IMR-90 (cell line): Measurements from ENCODE around the gene CES4A. TPM values are rescaled to one million over a fixed set of nuclear protein-coding genes. Genes with fewer than 3 reads are reported as not detected.

Experiments
- ATAC-seq: fragments of 200-7000 bp; cut with Tn5 transposase; 2 replicates; pipeline ENCODE4 v1.9.1; 2020; ENCODE audit warnings: low read depth, mild to moderate bottlenecking, moderate library complexity
- BruUV-seq: library from RNA; stranded (reverse); fragments of 400-500 nt; replicated peaks from 2 replicates; lab custom pipeline; 2021; lab: Mats Ljungman, UMichigan
- CTCF ChIA-PET: fragments of 300-600 bp; formaldehyde crosslinking; extraction: SDS; loops from one replicate; lab custom pipeline; 2021; ENCODE audit warnings: antibody characterized with exemption; lab: Yijun Ruan, JAX
- POLR2A ChIA-PET: fragments of 300-600 bp; sonication (Branson Sonifier 250); formaldehyde crosslinking; loops from one replicate; lab custom pipeline; 2022; ENCODE audit warnings: antibody characterized with exemption; ENCODE audit not compliant: unreplicated experiment; lab: Charles Lee
- DNase-seq: peaks from one replicate; pipeline ENCODE4 v3.0.0; 2013
- H2AFZ ChIP-seq: replicated peaks from 2 replicates; pipeline ENCODE3; 2013; ENCODE audit warnings: low read length, mild to moderate bottlenecking; ENCODE audit not compliant: poor library complexity
- H2AK5ac ChIP-seq: 2 replicates; pipeline ENCODE4 v1.6.1; 2013; ENCODE audit warnings: low read depth, low read length, inconsistent platforms
- H2AK9ac ChIP-seq: replicated peaks from 2 replicates; pipeline ENCODE3; 2013; ENCODE audit warnings: mild to moderate bottlenecking, low read depth, low read length, moderate library complexity; ENCODE audit not compliant: poor library complexity
- H2BK120ac ChIP-seq: 2 replicates; pipeline ENCODE4 v1.6.1; 2013; ENCODE audit warnings: low read depth, low read length, inconsistent platforms
- H2BK15ac ChIP-seq: 3 replicates; pipeline ENCODE4 v1.6.1; 2013; ENCODE audit warnings: low read depth, low read length, inconsistent platforms
- H2BK20ac ChIP-seq: 2 replicates; pipeline ENCODE4 v1.6.1; 2013; ENCODE audit warnings: low read depth, mild to moderate bottlenecking, inconsistent platforms, low read length, moderate library complexity
- H2BK5ac ChIP-seq: 2 replicates; pipeline ENCODE4 v1.6.1; 2013; ENCODE audit warnings: mild to moderate bottlenecking, low read depth, low read length, inconsistent platforms; ENCODE audit not compliant: poor library complexity, severe bottlenecking
- H3K14ac ChIP-seq: replicated peaks from 2 replicates; pipeline ENCODE4 v1.6.1; 2013; ENCODE audit warnings: low read depth, low read length, inconsistent platforms
- H3K18ac ChIP-seq: 2 replicates; pipeline ENCODE4 v1.6.1; 2013; ENCODE audit warnings: low read depth, low read length, control low read depth
- H3K23ac ChIP-seq: 2 replicates; pipeline ENCODE4 v1.6.1; 2013; ENCODE audit warnings: low read depth, low read length, inconsistent platforms
- H3K27ac ChIP-seq: 2 replicates; pipeline ENCODE4 v1.5.1; 2013; ENCODE audit warnings: mild to moderate bottlenecking, control low read depth, low read length; ENCODE audit not compliant: insufficient read depth
- H3K27me3 ChIP-seq: 2 replicates; pipeline ENCODE4 v1.6.1; 2013; ENCODE audit warnings: low read length; ENCODE audit not compliant: control insufficient read depth, insufficient read depth
- H3K36me3 ChIP-seq: 2 replicates; pipeline ENCODE4 v1.6.1; 2013; ENCODE audit warnings: low read length, mixed read lengths; ENCODE audit not compliant: control insufficient read depth, insufficient read depth
- H3K4ac ChIP-seq: 2 replicates; pipeline ENCODE4 v1.6.1; 2013; ENCODE audit warnings: low read depth, low read length, inconsistent platforms
- H3K4me1 ChIP-seq: 2 replicates; pipeline ENCODE4 v1.6.1; 2013; ENCODE audit warnings: low read length, mixed read lengths; ENCODE audit not compliant: control insufficient read depth, insufficient read depth
- H3K4me2 ChIP-seq: 2 replicates; pipeline ENCODE4 v1.6.1; 2013; ENCODE audit warnings: low read depth, mild to moderate bottlenecking, control low read depth, low read length, moderate library complexity
- H3K4me3 ChIP-seq: 2 replicates; pipeline ENCODE4 v1.5.1; 2013; ENCODE audit warnings: low read depth, mild to moderate bottlenecking, control low read depth, low read length, moderate library complexity; ENCODE audit not compliant: insufficient read depth
- H3K56ac ChIP-seq: 2 replicates; pipeline ENCODE4 v1.6.1; 2013; ENCODE audit warnings: low read length, inconsistent platforms; ENCODE audit not compliant: insufficient read depth; ENCODE audit errors: extremely low read depth
- H3K79me1 ChIP-seq, 2 experiments: 2 replicates each; pipeline ENCODE4 v1.6.1; 2013; ENCODE audit warnings: low read length in 2 of 2, inconsistent platforms in 1 of 2, low read depth in 1 of 2
- H3K9ac ChIP-seq: 2 replicates; pipeline ENCODE4 v1.6.1; 2013; ENCODE audit warnings: low read depth, low read length, control low read depth
- H3K9me1 ChIP-seq: 2 replicates; pipeline ENCODE4 v1.6.1; 2013; ENCODE audit warnings: low read length, inconsistent platforms; ENCODE audit not compliant: insufficient read depth
- H3K9me3 ChIP-seq: 2 replicates; pipeline ENCODE4 v1.6.1; 2013; ENCODE audit warnings: low read length; ENCODE audit not compliant: control insufficient read depth, insufficient read depth
- H4K20me1 ChIP-seq: 2 replicates; pipeline ENCODE4 v1.6.1; 2013; ENCODE audit warnings: low read length, inconsistent platforms; ENCODE audit not compliant: insufficient read depth
- H4K5ac ChIP-seq: 2 replicates; pipeline ENCODE4 v1.6.1; 2013; ENCODE audit warnings: mild to moderate bottlenecking, low read depth, low read length, control low read depth
- H4K8ac ChIP-seq, 2 experiments: 2 replicates each; pipeline ENCODE4 v1.6.1; 2013; ENCODE audit warnings: low read depth in 2 of 2, low read length in 2 of 2, control low read depth in 1 of 2, inconsistent platforms in 1 of 2
- H4K91ac ChIP-seq: 2 replicates; pipeline ENCODE4 v1.6.1; 2013; ENCODE audit warnings: low read depth, low read length, inconsistent platforms; ENCODE audit not compliant: insufficient read depth
- BHLHE40 ChIP-seq: fragments of 150-350 bp; IDR thresholded peaks from 2 replicates; pipeline ENCODE4 v1.6.1; 2016; ENCODE audit warnings: mild to moderate bottlenecking, low read depth, low read length
- CEBPB ChIP-seq: IDR thresholded peaks from 2 replicates; pipeline ENCODE4 v1.6.1; 2012; ENCODE audit warnings: low read depth, low read length, improper control_type of control experiment
- CHD1 ChIP-seq: IDR thresholded peaks from 2 replicates; pipeline ENCODE4 v1.6.1; 2012; ENCODE audit warnings: low read depth, low read length, improper control_type of control experiment
- FOS ChIP-seq: fragments of 150-350 bp; IDR thresholded peaks from 2 replicates; pipeline ENCODE4 v1.6.1; 2016; ENCODE audit warnings: low read depth, low read length
- MAFK ChIP-seq: IDR thresholded peaks from 2 replicates; pipeline ENCODE4 v1.6.1; 2012; ENCODE audit warnings: low read depth, low read length, improper control_type of control experiment
- MAZ ChIP-seq: IDR thresholded peaks from 2 replicates; pipeline ENCODE4 v1.6.1; 2012; ENCODE audit warnings: low read depth, mild to moderate bottlenecking, low read length, improper control_type of control experiment, moderate library complexity, borderline replicate concordance
- MXI1 ChIP-seq: IDR thresholded peaks from 2 replicates; pipeline ENCODE4 v1.6.1; 2012; ENCODE audit warnings: low read depth, mild to moderate bottlenecking, low read length, moderate library complexity, borderline replicate concordance
- NFE2L2 ChIP-seq: fragments of 150-350 bp; IDR thresholded peaks from 2 replicates; pipeline ENCODE4 v1.6.1; 2016; ENCODE audit warnings: low read depth, mild to moderate bottlenecking, low read length
- POLR2A ChIP-seq: IDR thresholded peaks from 2 replicates; pipeline ENCODE4 v1.6.1; 2012; ENCODE audit warnings: mild to moderate bottlenecking, low read depth, low read length
- RAD21 ChIP-seq: IDR thresholded peaks from 2 replicates; pipeline ENCODE4 v1.6.1; 2012; ENCODE audit warnings: low read length, improper control_type of control experiment
- RCOR1 ChIP-seq: IDR thresholded peaks from 2 replicates; pipeline ENCODE4 v1.6.1; 2012; ENCODE audit warnings: mild to moderate bottlenecking, low read length, improper control_type of control experiment; ENCODE audit not compliant: insufficient replicate concordance
- RFX5 ChIP-seq: IDR thresholded peaks from 2 replicates; pipeline ENCODE4 v1.8.0; 2012; ENCODE audit warnings: low read depth, mild to moderate bottlenecking, low read length, moderate library complexity
- SMC3 ChIP-seq: fragments of 150-350 bp; IDR thresholded peaks from 2 replicates; pipeline ENCODE4 v1.6.1; 2016; ENCODE audit warnings: low read depth, mild to moderate bottlenecking, antibody characterized with exemption, low read length, moderate library complexity
- USF2 ChIP-seq: fragments of 150-350 bp; IDR thresholded peaks from 2 replicates; pipeline ENCODE4 v1.6.1; 2017; ENCODE audit warnings: mild to moderate bottlenecking, antibody characterized with exemption, low read length, low read depth
- WGBS, 2 experiments: methylation state at CpG; one replicate each; pipeline versions ENCODE4 v1.1.5 to v1.1.7; 2013; ENCODE audit warnings: missing lambda C conversion rate in 2 of 2; ENCODE audit not compliant: insufficient read length in 1 of 2; ENCODE audit errors: extremely low coverage in 2 of 2; 5-methylcytosine and 5-hydroxymethylcytosine counted together
- dilution Hi-C: fragments of 300-500 bp; cut with HindIII; formaldehyde crosslinking; loops from one replicate; pipeline ENCODE4 v1.14.3; 2018; ENCODE audit warnings: low sequenced_read_pairs; ENCODE audit not compliant: unreplicated experiment
- in situ Hi-C: fragments of 300-500 bp; cut with MboI; formaldehyde crosslinking; loops from 3 replicates; pipeline ENCODE4 v1.14.3; 2019; ENCODE audit warnings: low sequenced_read_pairs, inconsistent platforms, mixed read lengths
- intact Hi-C: fragments of 100-400 bp; cut with micrococcal nuclease; formaldehyde crosslinking; loops from 2 replicates; pipeline ENCODE4 v1.10.0; 2022
- polyA plus RNA-seq, 3 experiments: library from polyadenylated mRNA; depleted of rRNA; stranded (reverse); fragments of >200 nt; gene quantifications; 2 replicates each; pipeline ENCODE4 v1.2.3, GENCODE V29; 2012; ENCODE audit warnings: low replicate concordance in 1 of 3
- total RNA-seq: library from RNA; depleted of rRNA; stranded (reverse); fragments of >200 nt; gene quantifications from 2 replicates; pipeline ENCODE4 v1.2.3, GENCODE V29; 2012
- TF ChIP-seq, protein P1 (sequence below): fragments of 150-350 bp; IDR thresholded peaks from 2 replicates; pipeline ENCODE4 v1.6.1; 2016; ENCODE audit warnings: low read depth, mild to moderate bottlenecking, low read length, moderate library complexity, borderline replicate concordance
- TF ChIP-seq, protein P2 (sequence below): conservative IDR thresholded peaks from 2 replicates; pipeline ENCODE4 v1.5.1; 2012; ENCODE audit warnings: mild to moderate bottlenecking, low read depth, low read length, improper control_type of control experiment

CES4A gene
- total and polyA plus RNA-seq, 2 of the 4 experiments (the other 2 are of a cell fraction) = 0.72 to 4.7 TPM

DNA sequence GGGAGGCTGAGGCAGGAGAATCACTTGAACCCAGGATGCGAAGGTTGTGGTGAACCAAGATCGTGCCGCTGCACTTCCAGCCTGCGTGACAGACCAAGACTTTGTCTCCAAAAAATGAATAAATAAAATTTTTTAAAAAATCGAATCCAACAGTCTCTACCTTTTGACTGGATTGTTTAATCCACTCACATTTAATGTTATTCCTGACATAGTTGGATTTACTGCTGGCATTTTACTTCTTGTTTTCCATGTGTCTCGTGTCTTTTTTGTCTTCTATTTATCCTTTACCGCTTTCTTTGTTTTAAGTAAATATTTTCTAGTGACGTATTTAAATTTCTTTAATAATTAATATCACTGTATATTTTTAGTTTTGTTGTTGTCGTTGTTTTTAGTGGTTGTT, 5.4 kb upstream of the CES4A start:
- Histone ChIP-seq H4K5ac (no peak overlapping the region), H3K4ac (no peak overlapping the region), H2BK5ac (no peak overlapping the region), H3K27ac (no peak overlapping the region), H3K36me3 (no peaks in the 10 kb centered on the region), H3K56ac (no peak overlapping the region), H3K18ac (no peak overlapping the region), H3K4me2 (no peak overlapping the region), H3K9me3 (no peaks in the 10 kb centered on the region), H2AFZ (no peak overlapping the region), H2AK9ac (no peak overlapping the region), H3K9me1 (no peaks in the 10 kb centered on the region), H3K9ac (no peak overlapping the region), H3K14ac (no peak overlapping the region), H2BK20ac (no peak overlapping the region), H3K4me1 (no peaks in the 10 kb centered on the region; the same call in 1 of the 2 replicates), H3K79me1 (no peaks in the 10 kb centered on the region), H2AK5ac (no peak overlapping the region), H3K23ac (no peak overlapping the region), H4K91ac (no peak overlapping the region), H3K27me3 (no peaks in the 10 kb centered on the region), H4K20me1 (no peaks in the 10 kb centered on the region), H2BK120ac (no peak overlapping the region), H2BK15ac (no peak overlapping the region), H4K8ac (no peak overlapping the region), H3K4me3 (no peak overlapping the region)
- BruUV-seq = no TSS peak
- intact Hi-C loops (no loop called here), in situ Hi-C loops (no loop called here), dilution Hi-C loops (no loop called here)
- ChIA-PET POLR2A (interaction anchor here (0.6 kb wide), 1 partner anchor 219 kb away, joined by 8 read pairs; no protein-coding TSS in a partner anchor), CTCF (interaction anchor here (1.1 kb wide), 1 partner anchor 172 kb away, joined by 4 read pairs; no protein-coding TSS in a partner anchor)
- no peak for TF ChIP-seq RFX5
- no peak for TF ChIP-seq RCOR1
- no peak for TF ChIP-seq CHD1
- no peak for TF ChIP-seq POLR2A
- TF ChIP-seq CEBPB = no peak
- no peak for TF ChIP-seq MAFK
- TF ChIP-seq MAZ = no peak
- no peak for TF ChIP-seq MXI1
- no peak for TF ChIP-seq FOS
- TF ChIP-seq RAD21 = no peak
- TF ChIP-seq SMC3 = no peak
- TF ChIP-seq, protein P1, sequence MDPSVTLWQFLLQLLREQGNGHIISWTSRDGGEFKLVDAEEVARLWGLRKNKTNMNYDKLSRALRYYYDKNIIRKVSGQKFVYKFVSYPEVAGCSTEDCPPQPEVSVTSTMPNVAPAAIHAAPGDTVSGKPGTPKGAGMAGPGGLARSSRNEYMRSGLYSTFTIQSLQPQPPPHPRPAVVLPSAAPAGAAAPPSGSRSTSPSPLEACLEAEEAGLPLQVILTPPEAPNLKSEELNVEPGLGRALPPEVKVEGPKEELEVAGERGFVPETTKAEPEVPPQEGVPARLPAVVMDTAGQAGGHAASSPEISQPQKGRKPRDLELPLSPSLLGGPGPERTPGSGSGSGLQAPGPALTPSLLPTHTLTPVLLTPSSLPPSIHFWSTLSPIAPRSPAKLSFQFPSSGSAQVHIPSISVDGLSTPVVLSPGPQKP = no peak
- no peak for TF ChIP-seq USF2
- no peak for TF ChIP-seq BHLHE40
- no peak for TF ChIP-seq NFE2L2
- TF ChIP-seq, protein P2, sequence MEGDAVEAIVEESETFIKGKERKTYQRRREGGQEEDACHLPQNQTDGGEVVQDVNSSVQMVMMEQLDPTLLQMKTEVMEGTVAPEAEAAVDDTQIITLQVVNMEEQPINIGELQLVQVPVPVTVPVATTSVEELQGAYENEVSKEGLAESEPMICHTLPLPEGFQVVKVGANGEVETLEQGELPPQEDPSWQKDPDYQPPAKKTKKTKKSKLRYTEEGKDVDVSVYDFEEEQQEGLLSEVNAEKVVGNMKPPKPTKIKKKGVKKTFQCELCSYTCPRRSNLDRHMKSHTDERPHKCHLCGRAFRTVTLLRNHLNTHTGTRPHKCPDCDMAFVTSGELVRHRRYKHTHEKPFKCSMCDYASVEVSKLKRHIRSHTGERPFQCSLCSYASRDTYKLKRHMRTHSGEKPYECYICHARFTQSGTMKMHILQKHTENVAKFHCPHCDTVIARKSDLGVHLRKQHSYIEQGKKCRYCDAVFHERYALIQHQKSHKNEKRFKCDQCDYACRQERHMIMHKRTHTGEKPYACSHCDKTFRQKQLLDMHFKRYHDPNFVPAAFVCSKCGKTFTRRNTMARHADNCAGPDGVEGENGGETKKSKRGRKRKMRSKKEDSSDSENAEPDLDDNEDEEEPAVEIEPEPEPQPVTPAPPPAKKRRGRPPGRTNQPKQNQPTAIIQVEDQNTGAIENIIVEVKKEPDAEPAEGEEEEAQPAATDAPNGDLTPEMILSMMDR = no peak
- WGBS, 2 experiments = 90% methylated on average over 2 of the region's 9 CpGs; no CpG with 5 or more reads in 1 of the 2 experiments
- DNase-seq (no peak), ATAC-seq (no peak)
